ENCODE data around the gene ATP6V0E1. TPM values are rescaled to one million over a fixed set of nuclear protein-coding genes. Genes with fewer than 3 reads are reported as not detected.

Gene ATP6V0E1
- total RNA-seq, 1 experiment from 2014 or later: 84.6 TPM

GRCh38 chr5:173045474-173045873, 61.9 kb downstream of the ATP6V0E1 start:
- ChIA-PET POLR2A (no interaction called here), RAD21 (ENCODE audit: low non-redundant PET in 1 of 2, low total read pairs in 2 of 2, uncharacterized antibody in 2 of 2, unreplicated experiment in 2 of 2) (no interaction called here), CTCF (no interaction called here)
- Histone ChIP-seq H3K79me2 (ENCODE audit: insufficient read depth, low read length) (no peaks in the 10 kb centered on the region), H3K27ac (ENCODE audit: low read depth, low read length) (no peak overlapping the region), H3K36me3 (ENCODE audit: control insufficient read depth in 1 of 2, insufficient read depth in 2 of 2, low read length in 2 of 2) (no peaks in the 10 kb centered on the region), H3K9me2 (ENCODE audit: insufficient read depth) (no peaks in the 10 kb centered on the region), H2AFZ (ENCODE audit: low read depth, low read length, poor library complexity, severe bottlenecking) (no peak overlapping the region), H3K27me3 (ENCODE audit: insufficient read depth, low read length) (no peaks in the 10 kb centered on the region), H3K9ac (ENCODE audit: low read length) (no peak overlapping the region), H3K4me2 (ENCODE audit: low read length) (no peak overlapping the region), H3K9me3 (ENCODE audit: control insufficient read depth in 1 of 2, insufficient read depth in 1 of 2, low read depth in 1 of 2, low read length in 2 of 2) (0 out of 4 replicates have a peak, but pooled peaks cover 0 to under 1% of the 10 kb centered on the region in 2 experiments), H3K4me3 (replicated peaks in 1 of 2; ENCODE audit: low read depth in 1 of 2, low read length in 2 of 2) (no peak overlapping the region), H4K20me1 (ENCODE audit: insufficient read depth) (no peaks in the 10 kb centered on the region), H3K4me1 (ENCODE audit: control insufficient read depth in 1 of 2, insufficient read depth in 2 of 2, low read length in 2 of 2) (no peaks in the 10 kb centered on the region)
- ATAC-seq: no peak
- BruUV-seq (replicated peaks): no TSS peak
- intact Hi-C loops (cut with micrococcal nuclease): no loop called here
- TF ChIP-seq EZH2phosphoT487 (IDR thresholded peaks at IDR 0.05; ENCODE audit: borderline replicate concordance) (no peak), ZBTB33 (IDR thresholded peaks at IDR 0.05; ENCODE audit: extremely low read depth, insufficient replicate concordance, low read length) (no peak), CTCF (IDR thresholded peaks at IDR 0.05 in 2 of 3, conservative IDR thresholded peaks at IDR 0.05 in 1 of 3; ENCODE audit: borderline replicate concordance in 1 of 3, insufficient read depth in 1 of 3, low read depth in 2 of 3, low read length in 2 of 3) (no peak), EGR1 (IDR thresholded peaks at IDR 0.05; ENCODE audit: low read depth) (no peak), YY1 (IDR thresholded peaks at IDR 0.05; ENCODE audit: extremely low read depth, insufficient replicate concordance, low read depth, low read length) (no peak), SRF (IDR thresholded peaks at IDR 0.05; ENCODE audit: low read depth) (no peak), CBX3 (IDR thresholded peaks at IDR 0.05; ENCODE audit: low read depth) (no peak), FOSL1 (IDR thresholded peaks at IDR 0.05; ENCODE audit: low read depth) (no peak), SP1 (IDR thresholded peaks at IDR 0.05; ENCODE audit: low read depth) (no peak), POLR2AphosphoS5 (IDR thresholded peaks at IDR 0.05; ENCODE audit: low read depth, low read length) (no peak), ZFX (IDR thresholded peaks at IDR 0.05) (no peak), SIN3A (IDR thresholded peaks at IDR 0.05; ENCODE audit: low read depth) (no peak), EZH2 (IDR thresholded peaks at IDR 0.05) (no peak), RAD21 (IDR thresholded peaks at IDR 0.05; ENCODE audit: low read depth) (no peak), ATF3 (IDR thresholded peaks at IDR 0.05) (no peak), JUND (IDR thresholded peaks at IDR 0.05) (no peak), ELF1 (IDR thresholded peaks at IDR 0.05; ENCODE audit: borderline replicate concordance, low read depth) (no peak), TCF7L2 (IDR thresholded peaks at IDR 0.05; ENCODE audit: borderline replicate concordance, extremely low read depth, insufficient read depth, insufficient read length) (no peak), REST (IDR thresholded peaks at IDR 0.05; ENCODE audit: low read depth) (no peak)
- no peak for DNase-seq (ENCODE audit: low read depth, low spot score)

Measured in HCT116 (cell line).